Retinal pigment epithelial cell (primary cell): ENCODE measurements around the gene CD40.

Experiments used
- DNase-seq: peaks from one replicate; pipeline ENCODE4 v3.0.0-alpha.2; 2010; ENCODE audit warnings: low read depth
- H3K4me3 ChIP-seq: 2 replicates; pipeline ENCODE4 v1.5.1; 2011; ENCODE audit warnings: mild to moderate bottlenecking, low read length, control low read depth, moderate library complexity
- CTCF ChIP-seq: conservative IDR thresholded peaks from 2 replicates; pipeline ENCODE4 v1.5.1; 2011; ENCODE audit warnings: low read depth, low read length, control low read depth, inconsistent platforms

The CD40 gene

GRCh38 chr20:46168438-46168837, 50.3 kb downstream of the CD40 start:
- no peak overlapping the region for H3K4me3 ChIP-seq
- no peak for TF ChIP-seq CTCF
- DNase-seq = no peak

GRCh38 chr20:46169245-46170171, 51.4 kb downstream of the CD40 start:
- DNase-seq = no peak

GRCh38 chr20:46171476-46171875, 53.4 kb downstream of the CD40 start:
- no peak overlapping the region for H3K4me3 ChIP-seq
- DNase-seq = no peak
- TF ChIP-seq CTCF = no peak

More at GRCh38 chr20:46169245-46170171, 51.4 kb downstream of the CD40 start:
- no peak overlapping the region for H3K4me3 ChIP-seq
- TF ChIP-seq CTCF = no peak

GRCh38 chr20:46171909-46172308, 53.8 kb downstream of the CD40 start:
- DNase-seq = no peak
- TF ChIP-seq CTCF = no peak
- no peak overlapping the region for H3K4me3 ChIP-seq

GRCh38 chr20:46172455-46172854, 54.3 kb downstream of the CD40 start:
- no peak overlapping the region for H3K4me3 ChIP-seq
- no peak for DNase-seq
- TF ChIP-seq CTCF = no peak

- no peak overlapping the region for H3K4me3 ChIP-seq
- no peak for DNase-seq
- TF ChIP-seq CTCF = no peak
These were observed 54.9 kb downstream of the CD40 start for GRCh38 chr20:46172961-46173536.
